Stimulated activated CD4-positive, alpha-beta T cell treated with anti-CD3 and anti-CD28 coated beads, TNF-alpha, amount 100 ng/mL, for 1 hour (primary cell): ENCODE measurements around the gene PRR13.
"Not testable (repeated sequence)": the region's sequence is repeated elsewhere in the genome, so short reads cannot be mapped to it uniquely, and the experiment has no call there.

ENCODE experiments used
- DNase-seq, 3 donors: peaks; one replicate each; pipeline ENCODE4 v3.0.0-alpha.2; 2020; ENCODE audit warnings: low read depth in 3 of 3, low spot score in 1 of 3

The PRR13 gene, protein sequence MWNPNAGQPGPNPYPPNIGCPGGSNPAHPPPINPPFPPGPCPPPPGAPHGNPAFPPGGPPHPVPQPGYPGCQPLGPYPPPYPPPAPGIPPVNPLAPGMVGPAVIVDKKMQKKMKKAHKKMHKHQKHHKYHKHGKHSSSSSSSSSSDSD

DNA sequence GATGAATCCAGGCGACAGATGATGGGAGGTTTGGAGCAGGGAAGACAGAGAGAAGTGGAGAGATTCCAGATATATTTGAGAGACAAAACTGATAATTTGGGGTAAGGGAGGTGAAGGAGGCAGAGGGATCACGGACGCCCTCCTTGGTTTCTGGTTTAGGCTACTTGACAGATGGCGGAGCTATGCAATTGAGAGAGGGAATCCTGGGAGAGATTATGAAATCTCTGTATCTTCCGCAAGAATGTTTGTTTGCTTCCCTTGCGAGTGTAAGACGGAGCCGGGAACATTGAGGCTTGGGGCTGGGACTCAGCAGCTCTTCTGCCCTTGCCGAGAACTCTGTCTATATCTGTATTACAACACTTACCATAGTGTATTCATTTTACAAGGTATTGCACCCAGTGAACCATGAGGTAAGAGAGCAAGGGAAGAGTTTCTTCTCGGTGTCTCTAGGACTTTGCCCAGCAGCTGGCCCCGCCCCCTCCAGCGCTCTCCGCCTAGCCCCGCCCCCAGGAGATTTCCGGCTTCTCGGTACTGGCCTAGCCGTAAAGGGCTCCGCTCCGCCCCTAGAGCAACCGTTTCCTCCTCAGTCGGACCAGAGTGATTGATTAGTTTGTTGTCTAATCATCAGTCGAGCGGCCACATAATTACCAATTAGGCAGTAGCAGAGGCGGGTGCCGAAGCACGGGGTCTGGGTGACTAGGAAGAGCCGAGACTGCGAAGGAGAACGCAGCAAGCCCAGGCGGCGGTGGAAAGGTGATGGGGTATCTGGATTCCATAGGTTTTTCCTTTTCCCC, at the start of gene PRR13:
PRR13 (plus strand) TSS at position 695 of the 794 bp plus-strand sequence. CDS start 981 bp downstream, outside the sequence.
- DNase-seq, result peak; percentile 96 to 98 (median 96)

DNA sequence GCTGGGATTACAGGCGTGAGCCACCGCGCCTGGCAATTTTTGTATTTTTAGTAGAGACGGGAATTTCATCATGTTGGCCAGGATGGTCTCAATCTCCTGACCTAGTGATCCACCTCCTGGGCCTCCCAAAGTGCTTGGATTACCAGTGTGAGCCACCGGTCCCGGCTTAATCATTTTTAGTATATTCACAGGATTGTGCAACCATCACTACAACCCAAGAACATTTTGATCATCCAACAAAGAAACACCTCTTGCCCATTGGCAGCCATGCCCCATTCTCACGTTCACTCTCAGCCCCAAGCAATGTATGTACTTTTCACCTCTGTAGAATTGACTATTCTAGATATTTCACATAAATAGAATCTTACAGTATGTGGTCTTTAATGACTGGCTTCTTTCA, 41.6 kb upstream of the PRR13 start:
- DNase-seq, result no peak

DNA sequence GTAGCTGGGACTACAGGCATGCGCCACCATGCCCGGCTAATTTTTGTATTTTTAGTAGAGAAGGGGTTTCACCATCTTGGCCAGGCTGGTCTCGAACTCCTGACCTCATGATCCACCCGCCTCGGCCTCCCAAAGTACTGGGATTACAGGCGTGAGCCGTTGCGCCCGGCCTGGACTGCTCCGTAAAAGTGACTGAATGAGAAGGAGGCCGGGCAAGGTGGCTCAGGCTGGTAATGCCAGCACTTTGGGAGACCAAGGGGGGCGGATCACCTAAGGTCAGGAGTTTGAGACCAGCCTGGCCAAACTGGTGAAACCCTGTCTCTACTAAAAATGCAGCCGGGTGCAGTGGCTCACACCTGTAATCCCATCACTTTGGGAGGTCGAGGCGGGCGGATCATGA, 39.2 kb upstream of the PRR13 start:
- DNase-seq, result not testable (repeated sequence)

DNA sequence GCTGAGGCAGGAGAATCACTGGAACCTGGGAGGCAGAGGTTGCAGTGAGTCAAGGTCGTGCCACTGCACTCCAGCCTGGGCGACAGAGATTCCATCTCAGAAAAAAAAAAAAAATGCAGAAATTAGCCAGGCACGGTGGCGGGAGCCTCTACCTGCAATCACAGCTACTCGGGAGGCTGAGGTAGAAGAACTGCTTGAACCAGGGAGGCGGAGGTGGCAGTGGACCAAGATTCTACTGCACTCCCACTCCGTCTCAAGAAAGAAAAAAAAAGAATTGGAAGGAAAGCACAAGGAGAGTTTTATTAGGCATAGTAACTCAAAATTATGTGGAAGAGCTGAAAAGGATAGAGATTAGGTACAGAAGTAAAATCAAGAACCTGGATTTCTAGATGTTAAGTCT, 38.7 kb upstream of the PRR13 start:
- DNase-seq, result no peak

DNA sequence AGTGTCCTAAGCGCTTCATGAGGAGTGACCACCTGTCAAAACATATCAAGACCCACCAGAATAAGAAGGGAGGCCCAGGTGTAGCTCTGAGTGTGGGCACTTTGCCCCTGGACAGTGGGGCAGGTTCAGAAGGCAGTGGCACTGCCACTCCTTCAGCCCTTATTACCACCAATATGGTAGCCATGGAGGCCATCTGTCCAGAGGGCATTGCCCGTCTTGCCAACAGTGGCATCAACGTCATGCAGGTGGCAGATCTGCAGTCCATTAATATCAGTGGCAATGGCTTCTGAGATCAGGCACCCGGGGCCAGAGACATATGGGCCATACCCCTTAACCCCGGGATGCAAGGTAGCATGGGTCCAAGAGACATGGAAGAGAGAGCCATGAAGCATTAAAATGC, 30.6 kb upstream of the PRR13 start:
- DNase-seq, result no peak

DNA sequence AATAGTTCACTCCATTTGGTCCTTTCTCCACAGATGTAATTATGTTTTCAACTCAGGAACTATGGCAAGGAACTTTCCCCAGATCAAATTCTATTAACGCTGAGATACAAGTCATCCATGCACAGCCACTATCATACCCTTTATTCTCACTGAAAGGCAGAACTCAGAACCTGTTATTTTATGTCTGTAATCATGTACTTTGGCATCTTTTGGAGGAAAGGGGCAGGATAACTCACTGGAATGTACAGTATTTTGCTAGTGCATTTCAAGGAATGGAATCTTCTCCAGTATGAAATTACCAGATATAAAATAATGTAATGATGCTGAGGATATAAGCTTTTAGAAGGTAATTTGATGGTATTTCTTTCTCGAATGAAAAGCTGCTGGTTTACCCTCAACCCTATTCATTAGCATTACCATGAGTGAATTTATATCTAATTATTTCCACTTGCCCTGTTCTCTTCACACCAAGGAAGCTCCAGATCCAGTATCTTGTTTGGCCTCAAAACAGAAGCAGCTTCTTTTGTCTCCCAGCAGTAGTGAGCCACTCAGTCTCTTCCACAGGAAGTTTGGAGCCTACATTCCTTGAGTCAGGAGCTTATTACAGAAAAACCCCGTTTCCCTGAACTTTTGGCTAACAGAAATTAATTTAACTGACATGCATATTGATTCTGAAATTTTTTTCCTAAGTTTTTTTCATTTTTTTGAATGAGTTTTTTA, 27.9 kb upstream of the PRR13 start:
- no peak for DNase-seq

DNA sequence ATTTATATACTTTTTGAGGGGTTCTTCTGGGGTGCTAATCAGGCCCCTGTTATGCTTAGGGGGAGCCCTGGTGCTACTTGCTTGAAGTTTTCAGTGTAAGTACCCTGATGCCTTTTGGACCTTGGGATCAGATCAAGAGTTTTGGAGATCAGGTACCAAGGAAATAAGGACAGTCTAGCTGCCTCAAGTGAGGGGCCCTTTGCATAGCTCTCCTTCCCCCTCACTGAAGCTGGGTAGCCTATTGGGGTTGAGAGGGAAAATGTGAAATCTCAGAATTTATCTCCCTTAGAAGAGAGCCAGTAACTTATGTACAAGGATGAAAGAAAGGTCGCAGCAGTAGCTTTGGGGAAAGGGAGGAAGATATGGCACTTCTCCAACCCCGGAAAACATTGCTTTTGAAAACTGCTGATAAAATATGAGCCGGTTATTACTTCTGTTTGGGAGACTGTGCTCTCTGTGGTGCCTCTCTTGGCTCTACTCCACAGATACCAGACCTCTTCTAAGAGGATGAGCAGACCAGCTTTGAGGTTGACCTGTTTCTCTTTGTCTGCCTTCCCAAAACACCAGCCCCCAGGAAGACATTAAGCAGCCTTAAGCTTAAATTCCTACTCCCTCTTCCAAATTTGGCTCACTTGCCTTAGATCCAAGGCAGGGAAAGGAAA, 26.6 kb upstream of the PRR13 start:
- no peak for DNase-seq

DNA sequence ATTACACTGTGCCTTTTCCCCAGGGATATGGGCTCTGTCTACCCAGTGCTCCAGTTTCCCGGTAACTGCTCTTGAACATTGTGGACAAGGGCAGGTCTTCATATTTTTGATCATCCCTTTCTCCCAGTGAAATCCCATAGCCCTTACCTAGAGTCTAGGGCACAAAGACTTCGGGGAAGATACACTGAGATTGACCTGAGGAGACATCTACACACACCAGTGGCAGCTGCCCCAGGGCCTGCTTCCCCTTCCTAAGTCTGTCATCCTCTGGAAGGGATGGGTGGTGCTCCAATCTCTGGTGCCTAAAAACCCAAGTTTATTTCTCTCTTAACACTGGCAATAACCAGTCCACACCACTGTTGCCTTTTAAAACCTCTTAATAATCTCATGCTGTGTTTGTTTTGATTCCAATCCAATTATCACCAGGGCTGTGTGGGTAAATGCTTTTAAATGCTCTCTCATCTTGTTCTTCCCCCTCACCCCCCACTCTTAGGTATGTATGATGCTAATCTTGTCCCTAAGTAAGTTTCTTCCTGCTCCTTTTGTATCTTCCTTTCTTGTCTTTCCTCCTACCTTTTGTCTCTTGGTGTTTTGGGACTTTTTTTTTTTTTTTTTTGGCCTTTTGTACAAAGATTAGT, 25.7 kb upstream of the PRR13 start:
- DNase-seq, result not testable (repeated sequence)

DNA sequence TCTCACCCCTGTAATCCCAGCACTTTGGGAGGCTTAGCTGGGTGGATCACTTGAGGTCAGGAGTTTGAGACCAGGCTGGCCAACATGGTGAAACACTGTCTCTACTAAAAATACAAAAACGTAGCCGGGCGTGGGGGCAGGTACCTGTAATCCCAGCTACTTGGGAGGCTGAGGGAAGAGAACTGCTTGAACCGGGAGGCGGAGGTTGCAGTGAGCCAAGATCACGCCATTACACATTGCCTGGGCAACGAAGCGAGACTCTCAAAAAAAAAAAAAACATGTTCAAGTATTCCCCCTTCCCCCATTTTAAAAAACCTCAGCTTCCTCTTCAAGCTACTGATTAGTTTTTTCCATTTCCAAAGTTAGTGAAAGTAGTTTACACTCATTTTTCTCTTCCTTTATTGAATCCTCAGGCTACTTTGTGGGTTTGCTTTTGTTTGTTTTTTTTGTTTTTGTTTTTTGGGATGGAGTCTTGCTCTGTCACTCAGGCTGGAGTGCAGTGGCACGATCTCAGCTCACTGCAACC, 24.2 kb upstream of the PRR13 start:
- not testable (repeated sequence) for DNase-seq

DNA sequence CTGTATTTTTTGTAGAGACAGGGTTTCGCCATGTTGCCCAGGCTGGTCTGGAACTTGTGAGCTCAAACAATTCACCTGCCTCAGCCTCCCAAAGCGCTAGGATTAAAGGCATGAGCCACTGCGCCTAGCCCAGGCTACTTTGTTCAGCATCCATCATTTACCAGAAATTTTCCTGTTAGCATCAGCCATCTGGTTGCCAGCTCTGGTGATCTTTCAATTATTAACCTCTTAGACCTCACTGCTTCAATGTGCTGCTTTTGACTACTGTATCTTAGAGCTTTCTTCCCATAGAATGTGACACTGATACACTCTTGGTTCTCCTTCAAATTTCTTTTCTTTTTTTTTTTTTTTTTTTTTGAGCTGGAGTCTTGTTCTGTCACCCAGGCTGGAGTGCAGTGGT, 23.3 kb upstream of the PRR13 start:
- no peak for DNase-seq

DNA sequence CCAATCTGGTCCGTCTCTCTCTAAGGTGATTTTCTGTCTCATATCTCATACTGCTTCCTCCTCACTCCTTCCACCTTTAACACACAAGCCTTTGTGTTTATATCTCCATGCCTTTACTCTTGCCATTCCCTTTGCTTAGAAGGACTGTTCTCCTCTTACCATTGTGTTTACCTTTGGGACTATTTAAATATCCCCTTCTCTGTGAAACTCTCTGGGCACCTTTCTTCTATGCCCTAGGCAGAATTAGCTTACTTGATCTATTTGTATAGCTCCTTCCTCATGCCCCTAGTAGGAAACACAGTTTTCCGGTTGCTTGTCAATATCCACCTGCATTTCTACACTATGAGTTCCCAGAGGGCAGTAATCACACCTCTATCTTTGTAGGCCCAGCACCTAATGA, 21.8 kb upstream of the PRR13 start:
- DNase-seq, result no peak

DNA sequence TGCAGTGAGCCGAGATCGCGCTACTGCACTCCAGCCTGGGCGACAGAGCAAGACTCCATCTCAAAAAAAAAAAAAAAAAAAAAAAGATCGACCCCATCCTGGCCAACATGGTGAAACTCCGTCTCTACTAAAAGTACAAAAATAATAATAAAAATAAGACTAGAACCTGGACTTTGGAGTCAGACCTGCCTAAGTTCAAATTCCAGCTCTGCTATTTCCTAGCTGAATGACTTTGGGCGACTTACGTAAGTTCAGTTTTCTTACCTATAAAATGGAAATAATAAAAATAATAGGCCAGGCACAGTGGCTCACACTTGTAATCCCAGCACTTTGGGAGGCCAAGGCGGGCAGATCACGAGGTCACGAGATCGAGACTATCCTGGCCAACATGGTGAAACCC, 19.3 kb upstream of the PRR13 start:
- DNase-seq, result not testable (repeated sequence)

DNA sequence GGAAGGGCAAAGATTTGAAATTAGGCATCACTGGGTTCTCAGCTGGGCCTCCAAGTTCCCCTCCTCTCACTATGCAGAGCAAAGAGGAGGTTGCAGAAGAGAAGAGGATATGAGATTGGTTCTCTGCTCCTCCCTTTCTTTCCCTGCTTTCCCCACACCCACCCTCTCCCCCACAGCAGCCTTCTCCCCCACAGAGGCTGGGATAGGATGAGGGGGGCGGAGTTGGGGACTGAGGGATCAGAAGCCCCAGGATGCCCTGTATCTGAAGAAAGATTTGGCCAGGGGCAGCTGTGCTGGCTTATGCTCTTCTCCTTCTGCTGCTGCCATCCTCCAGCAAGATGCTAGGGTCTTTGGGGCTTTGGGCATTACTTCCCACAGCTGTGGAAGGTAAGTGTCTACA, 17.9 kb upstream of the PRR13 start, which contains the start of gene AMHR2:
AMHR2 (plus strand) TSS at position 259 of the 400 bp plus-strand sequence; CDS start at position 339, 80 bp downstream.
- DNase-seq, result no peak

DNA sequence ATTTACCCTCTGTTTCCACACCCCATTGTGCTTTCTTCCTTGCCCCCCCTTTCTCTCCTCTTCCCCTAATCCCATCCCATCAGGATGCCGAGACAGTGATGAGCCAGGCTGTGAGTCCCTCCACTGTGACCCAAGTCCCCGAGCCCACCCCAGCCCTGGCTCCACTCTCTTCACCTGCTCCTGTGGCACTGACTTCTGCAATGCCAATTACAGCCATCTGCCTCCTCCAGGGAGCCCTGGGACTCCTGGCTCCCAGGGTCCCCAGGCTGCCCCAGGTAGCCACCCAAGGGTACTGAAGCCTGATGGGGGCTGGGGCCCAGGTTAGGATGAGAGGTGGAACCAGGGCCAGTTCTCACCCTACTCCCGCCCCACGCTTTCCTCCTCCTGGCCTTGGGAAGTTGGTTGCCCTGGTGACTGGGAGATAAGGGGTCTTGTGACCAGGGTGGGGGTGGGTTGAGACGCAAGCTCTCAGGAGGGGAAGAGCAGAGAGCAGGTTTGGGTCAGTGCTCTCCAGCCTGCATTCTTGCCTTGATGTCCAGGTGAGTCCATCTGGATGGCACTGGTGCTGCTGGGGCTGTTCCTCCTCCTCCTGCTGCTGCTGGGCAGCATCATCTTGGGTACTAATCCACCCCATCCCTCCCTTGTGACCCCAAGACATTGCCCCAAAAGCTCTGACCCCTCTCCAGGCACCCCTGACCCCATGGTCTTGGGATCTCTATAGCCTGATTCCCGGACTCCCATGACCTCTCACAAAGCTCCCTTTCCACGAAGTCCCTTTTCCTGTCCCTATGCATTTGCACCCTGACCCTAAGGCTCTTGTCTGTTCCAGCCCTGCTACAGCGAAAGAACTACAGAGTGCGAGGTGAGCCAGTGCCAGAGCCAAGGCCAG, 16.7 kb upstream of the PRR13 start:
- no peak for DNase-seq

DNA sequence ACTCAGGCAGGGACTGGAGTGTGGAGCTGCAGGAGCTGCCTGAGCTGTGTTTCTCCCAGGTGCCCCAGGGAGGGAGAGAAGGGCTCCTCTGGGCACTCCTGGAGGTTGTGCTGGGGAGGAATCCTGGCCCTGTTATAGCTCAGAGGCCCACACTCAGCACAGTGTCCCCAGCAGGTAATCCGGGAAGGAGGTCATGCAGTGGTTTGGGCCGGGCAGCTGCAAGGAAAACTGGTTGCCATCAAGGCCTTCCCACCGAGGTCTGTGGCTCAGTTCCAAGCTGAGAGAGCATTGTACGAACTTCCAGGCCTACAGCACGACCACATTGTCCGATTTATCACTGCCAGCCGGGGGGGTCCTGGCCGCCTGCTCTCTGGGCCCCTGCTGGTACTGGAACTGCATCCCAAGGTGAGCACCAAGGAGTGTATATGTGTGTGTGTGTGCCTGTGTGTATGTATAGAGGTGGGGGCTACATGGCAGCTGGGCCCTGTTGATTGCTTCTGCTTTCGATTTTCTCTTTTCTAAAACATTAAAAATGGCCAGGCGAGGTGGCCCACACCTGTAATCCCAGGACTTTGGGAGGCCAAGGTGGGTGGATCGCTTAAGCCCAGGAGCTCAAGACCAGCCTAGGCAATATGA, 15.9 kb upstream of the PRR13 start:
- DNase-seq, result no peak

DNA sequence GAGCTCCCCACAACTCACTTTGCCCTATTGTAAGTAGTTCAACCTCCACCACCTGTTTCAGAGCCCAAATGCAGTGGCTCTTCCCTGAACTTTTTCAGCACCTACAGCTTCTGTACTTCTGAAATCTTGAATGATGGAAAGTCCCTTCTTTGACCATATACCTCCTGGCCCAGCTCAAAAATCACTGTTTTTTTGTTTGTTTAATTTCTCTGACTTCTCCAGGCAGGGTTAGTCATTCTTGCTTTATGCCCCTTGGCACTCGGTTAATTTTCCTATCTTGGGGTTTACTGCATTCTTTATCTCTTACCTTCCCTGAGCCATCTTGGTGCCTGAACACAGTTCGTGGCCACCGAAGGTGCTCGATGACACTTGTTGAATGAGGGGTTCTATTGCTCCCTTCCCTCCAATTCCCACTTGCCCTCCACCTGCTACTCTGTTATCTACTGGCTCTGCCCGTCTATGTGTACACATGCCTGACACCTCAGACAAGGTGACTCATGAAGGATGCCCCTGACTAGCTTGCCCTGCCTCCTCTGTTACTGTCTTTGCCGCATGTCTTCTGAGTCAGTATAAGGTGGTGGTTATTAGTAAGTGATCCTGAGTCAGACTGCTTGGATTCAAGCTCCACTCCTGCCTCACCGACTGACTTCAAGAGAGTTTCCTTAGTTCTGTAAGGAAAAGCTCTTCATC, 13.5 kb upstream of the PRR13 start:
- DNase-seq, result no peak

DNA sequence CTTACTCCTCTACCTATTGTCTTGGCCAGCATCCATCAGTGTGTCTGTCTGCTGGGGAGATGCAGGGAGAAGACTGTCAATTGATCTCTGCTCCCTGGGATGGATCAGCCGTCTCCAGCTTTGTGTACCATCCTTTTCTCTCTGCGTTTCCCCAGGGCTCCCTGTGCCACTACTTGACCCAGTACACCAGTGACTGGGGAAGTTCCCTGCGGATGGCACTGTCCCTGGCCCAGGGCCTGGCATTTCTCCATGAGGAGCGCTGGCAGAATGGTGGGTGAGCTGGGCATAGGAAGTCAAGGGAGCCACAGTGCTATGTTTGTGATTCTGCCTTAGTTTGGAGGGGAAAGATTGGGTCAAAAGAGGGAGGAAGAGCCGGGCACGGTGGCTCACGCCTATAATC, 12.8 kb upstream of the PRR13 start:
- no peak for DNase-seq

DNA sequence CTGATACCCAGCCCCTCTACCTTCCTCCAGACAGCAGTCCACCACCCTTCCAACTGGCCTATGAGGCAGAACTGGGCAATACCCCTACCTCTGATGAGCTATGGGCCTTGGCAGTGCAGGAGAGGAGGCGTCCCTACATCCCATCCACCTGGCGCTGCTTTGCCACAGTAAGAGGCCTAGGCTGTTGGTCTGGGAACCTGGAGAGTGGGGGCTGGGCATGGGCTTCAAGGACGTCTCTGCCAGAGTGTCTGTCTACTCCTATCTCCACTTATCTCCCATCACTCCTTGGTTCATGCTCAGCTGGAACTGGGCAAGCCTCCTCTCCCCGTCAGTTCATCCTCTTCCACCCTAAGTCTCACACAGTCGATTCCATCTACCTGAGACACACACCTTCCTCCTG, 11.4 kb upstream of the PRR13 start:
- DNase-seq, result no peak

DNA sequence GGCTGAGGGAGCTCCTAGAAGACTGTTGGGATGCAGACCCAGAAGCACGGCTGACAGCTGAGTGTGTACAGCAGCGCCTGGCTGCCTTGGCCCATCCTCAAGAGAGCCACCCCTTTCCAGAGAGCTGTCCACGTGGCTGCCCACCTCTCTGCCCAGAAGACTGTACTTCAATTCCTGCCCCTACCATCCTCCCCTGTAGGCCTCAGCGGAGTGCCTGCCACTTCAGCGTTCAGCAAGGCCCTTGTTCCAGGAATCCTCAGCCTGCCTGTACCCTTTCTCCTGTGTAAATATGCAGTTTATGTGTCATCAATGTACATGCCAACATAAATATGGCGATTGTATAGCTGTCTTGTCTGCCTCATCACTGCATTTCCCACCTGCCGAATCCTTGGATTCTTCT, 10.3 kb upstream of the PRR13 start:
- no peak for DNase-seq
